H1 (cell line): ENCODE data around the gene LBH. TPM values are rescaled to one million over a fixed set of nuclear protein-coding genes. Genes with fewer than 3 reads are reported as not detected.

Experiments
- ATF2 ChIP-seq: IDR thresholded peaks from 2 replicates; pipeline ENCODE4 v1.6.1; 2012; ENCODE audit warnings: low read length, inconsistent platforms
- CEBPB ChIP-seq: IDR thresholded peaks from 2 replicates; pipeline ENCODE4 v1.6.1; 2012; ENCODE audit warnings: low read depth, low read length
- RBBP5 ChIP-seq: IDR thresholded peaks from 2 replicates; pipeline ENCODE4 v1.7.1; 2012; ENCODE audit warnings: low read depth, mild to moderate bottlenecking, inconsistent platforms, low read length, moderate library complexity, borderline replicate concordance
- SAP30 ChIP-seq: fragments of 300-600 bp; sonication (generic); IDR thresholded peaks from 2 replicates; pipeline ENCODE4 v1.7.1; 2012; ENCODE audit warnings: low read length, moderate library complexity, mild to moderate bottlenecking, inconsistent platforms; ENCODE audit not compliant: insufficient read depth, insufficient replicate concordance
- polyA plus RNA-seq, 7 experiments: library from polyadenylated mRNA; depleted of rRNA in 3 of 7; stranded (reverse) in 5 of 7; unstranded in 2 of 7; fragments of >200 nt in 5 of 7; fragments of 200-250 nt in 2 of 7; gene quantifications; 1 replicate in 5 of 7; 2 replicates in 1 of 7; 4 replicates in 1 of 7; pipeline versions ENCODE4 v1.2.1 to v1.2.3, GENCODE V29; 2011 to 2013; ENCODE audit warnings: missing spikeins in 2 of 7, mixed read lengths in 2 of 7
- total RNA-seq: library from RNA; stranded (reverse); fragmentation: NEBNext Ultra II Directional; extraction: Animal tissue kit (Norgen Biotek cat#: 25700); gene quantifications from 2 replicates; pipeline ENCODE4 v1.2.1, GENCODE V29; 2021

Gene LBH
- total and polyA plus RNA-seq, 2 of the 8 experiments (the other 6 are each of a cell fraction or from before 2014, with no cell fraction given) = 25.7 to 34.5 TPM

GRCh38 chr2:30288561-30288960 lies 57.2 kb downstream of the LBH start (continued):
- TF ChIP-seq CEBPB (no peak), ATF2 (no peak), SAP30 (no peak), RBBP5 (no peak)
